Liver (tissue), 3 donors: ENCODE measurements around the gene RPTN.

Source experiments
- GABPA ChIP-seq, 2 donors: IDR thresholded peaks in 1 of 2; conservative IDR thresholded peaks in 1 of 2; 2 replicates each; pipeline ENCODE4 v1.6.1; 2016; ENCODE audit warnings: antibody characterized with exemption in 2 of 2, mild to moderate bottlenecking in 1 of 2, moderate library complexity in 1 of 2
- HNF4A ChIP-seq, 2 donors: conservative IDR thresholded peaks; 2 replicates each; pipeline ENCODE4 v1.6.1; 2016; ENCODE audit warnings: antibody characterized with exemption in 2 of 2, mild to moderate bottlenecking in 2 of 2
- JUND ChIP-seq, 2 donors: IDR thresholded peaks; 2 replicates each; pipeline ENCODE4 v1.6.1; 2016; ENCODE audit warnings: antibody characterized with exemption in 2 of 2
- RXRA ChIP-seq, 2 donors: IDR thresholded peaks; 2 replicates each; pipeline ENCODE4 v1.6.1; 2017 to 2018; ENCODE audit warnings: antibody characterized with exemption in 2 of 2, mild to moderate bottlenecking in 1 of 2
- SP1 ChIP-seq: IDR thresholded peaks from 2 replicates; pipeline ENCODE4 v1.6.1; 2018; ENCODE audit warnings: antibody characterized with exemption, mild to moderate bottlenecking
- TF ChIP-seq, protein P1 (sequence below): fragments of 150-350 bp; IDR thresholded peaks from 2 replicates; pipeline ENCODE4 v1.5.1; 2017; ENCODE audit warnings: improper control_type of control experiment, low read depth, low read length; ENCODE audit not compliant: missing input control
- TF ChIP-seq, protein P2 (sequence below): IDR thresholded peaks from 2 replicates; pipeline ENCODE4 v1.6.1; 2016; ENCODE audit warnings: antibody characterized with exemption
- TF ChIP-seq, protein P3 (sequence below): IDR thresholded peaks from 2 replicates; pipeline ENCODE4 v1.6.1; 2016; ENCODE audit warnings: antibody characterized with exemption, mild to moderate bottlenecking
- donor health status: healthy.
- donor health status: healthy.

DNA sequence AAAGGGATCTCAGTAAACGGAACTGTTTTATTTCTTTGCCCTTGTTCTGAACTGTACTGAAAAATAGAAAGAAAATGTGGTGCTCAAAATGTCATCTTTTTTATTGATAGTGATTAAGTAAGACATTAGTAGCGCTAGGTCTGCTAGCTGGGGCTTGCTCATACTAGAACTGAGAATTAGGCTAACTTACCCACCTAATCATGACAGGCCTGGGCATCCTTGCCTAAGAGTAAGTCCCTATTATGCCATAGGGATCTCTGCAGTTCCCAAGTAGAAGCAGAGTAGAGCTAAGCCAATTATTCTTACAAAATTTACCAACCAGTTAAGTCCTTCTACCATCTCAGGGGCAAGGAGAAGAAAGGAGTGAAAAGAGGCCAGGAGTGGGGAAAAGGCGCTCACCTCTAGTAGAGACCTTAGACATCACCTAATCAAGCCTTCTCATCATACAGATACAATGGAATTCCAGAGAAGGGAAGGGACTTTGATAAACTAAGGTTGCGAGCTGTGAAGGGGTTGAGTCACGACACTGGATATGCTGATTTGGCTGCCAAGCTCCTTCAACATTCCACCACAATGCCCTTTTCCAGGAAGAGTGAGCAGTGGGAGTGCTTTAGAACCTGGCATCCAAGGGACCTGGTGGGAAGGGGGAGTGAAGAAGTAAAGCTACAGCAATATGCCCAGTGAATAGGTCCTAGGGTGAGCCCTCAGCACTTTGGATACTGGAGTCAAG is 27.7 kb upstream of the RPTN start:
- TF ChIP-seq JUND (IDR thresholded peaks at IDR 0.05) (no peak), SP1 (no peak), RXRA (IDR thresholded peaks at IDR 0.05) (no peak), HNF4A (conservative IDR thresholded peaks at IDR 0.05) (no peak), GABPA (IDR thresholded peaks at IDR 0.05 in 1 of 2, conservative IDR thresholded peaks at IDR 0.05 in 1 of 2) (no peak)
- TF ChIP-seq, protein P1, sequence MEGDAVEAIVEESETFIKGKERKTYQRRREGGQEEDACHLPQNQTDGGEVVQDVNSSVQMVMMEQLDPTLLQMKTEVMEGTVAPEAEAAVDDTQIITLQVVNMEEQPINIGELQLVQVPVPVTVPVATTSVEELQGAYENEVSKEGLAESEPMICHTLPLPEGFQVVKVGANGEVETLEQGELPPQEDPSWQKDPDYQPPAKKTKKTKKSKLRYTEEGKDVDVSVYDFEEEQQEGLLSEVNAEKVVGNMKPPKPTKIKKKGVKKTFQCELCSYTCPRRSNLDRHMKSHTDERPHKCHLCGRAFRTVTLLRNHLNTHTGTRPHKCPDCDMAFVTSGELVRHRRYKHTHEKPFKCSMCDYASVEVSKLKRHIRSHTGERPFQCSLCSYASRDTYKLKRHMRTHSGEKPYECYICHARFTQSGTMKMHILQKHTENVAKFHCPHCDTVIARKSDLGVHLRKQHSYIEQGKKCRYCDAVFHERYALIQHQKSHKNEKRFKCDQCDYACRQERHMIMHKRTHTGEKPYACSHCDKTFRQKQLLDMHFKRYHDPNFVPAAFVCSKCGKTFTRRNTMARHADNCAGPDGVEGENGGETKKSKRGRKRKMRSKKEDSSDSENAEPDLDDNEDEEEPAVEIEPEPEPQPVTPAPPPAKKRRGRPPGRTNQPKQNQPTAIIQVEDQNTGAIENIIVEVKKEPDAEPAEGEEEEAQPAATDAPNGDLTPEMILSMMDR: no peak
- TF ChIP-seq, protein P2, sequence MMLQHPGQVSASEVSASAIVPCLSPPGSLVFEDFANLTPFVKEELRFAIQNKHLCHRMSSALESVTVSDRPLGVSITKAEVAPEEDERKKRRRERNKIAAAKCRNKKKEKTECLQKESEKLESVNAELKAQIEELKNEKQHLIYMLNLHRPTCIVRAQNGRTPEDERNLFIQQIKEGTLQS: no peak
- TF ChIP-seq, protein P3, sequence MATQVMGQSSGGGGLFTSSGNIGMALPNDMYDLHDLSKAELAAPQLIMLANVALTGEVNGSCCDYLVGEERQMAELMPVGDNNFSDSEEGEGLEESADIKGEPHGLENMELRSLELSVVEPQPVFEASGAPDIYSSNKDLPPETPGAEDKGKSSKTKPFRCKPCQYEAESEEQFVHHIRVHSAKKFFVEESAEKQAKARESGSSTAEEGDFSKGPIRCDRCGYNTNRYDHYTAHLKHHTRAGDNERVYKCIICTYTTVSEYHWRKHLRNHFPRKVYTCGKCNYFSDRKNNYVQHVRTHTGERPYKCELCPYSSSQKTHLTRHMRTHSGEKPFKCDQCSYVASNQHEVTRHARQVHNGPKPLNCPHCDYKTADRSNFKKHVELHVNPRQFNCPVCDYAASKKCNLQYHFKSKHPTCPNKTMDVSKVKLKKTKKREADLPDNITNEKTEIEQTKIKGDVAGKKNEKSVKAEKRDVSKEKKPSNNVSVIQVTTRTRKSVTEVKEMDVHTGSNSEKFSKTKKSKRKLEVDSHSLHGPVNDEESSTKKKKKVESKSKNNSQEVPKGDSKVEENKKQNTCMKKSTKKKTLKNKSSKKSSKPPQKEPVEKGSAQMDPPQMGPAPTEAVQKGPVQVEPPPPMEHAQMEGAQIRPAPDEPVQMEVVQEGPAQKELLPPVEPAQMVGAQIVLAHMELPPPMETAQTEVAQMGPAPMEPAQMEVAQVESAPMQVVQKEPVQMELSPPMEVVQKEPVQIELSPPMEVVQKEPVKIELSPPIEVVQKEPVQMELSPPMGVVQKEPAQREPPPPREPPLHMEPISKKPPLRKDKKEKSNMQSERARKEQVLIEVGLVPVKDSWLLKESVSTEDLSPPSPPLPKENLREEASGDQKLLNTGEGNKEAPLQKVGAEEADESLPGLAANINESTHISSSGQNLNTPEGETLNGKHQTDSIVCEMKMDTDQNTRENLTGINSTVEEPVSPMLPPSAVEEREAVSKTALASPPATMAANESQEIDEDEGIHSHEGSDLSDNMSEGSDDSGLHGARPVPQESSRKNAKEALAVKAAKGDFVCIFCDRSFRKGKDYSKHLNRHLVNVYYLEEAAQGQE: no peak
